Measurements from ENCODE around the gene NEUROG2. TPM values are rescaled to one million over a fixed set of nuclear protein-coding genes. Genes with fewer than 3 reads are reported as not detected.

The NEUROG2 gene
- total RNA-seq, 2 experiments from 2014 or later = 0.11 TPM; not detected in 1

- no peak for DNase-seq
- Mint-ChIP-seq H3K4me1 (no peaks in the 10 kb centered on the region), H3K4me3 (no peak overlapping the region), H3K27me3 (peaks cover 4% of the 10 kb centered on the region), H3K27ac (no peak overlapping the region), H3K36me3 (ENCODE audit: low read depth) (no peaks in the 10 kb centered on the region), H3K9me3 (ENCODE audit: low read depth) (no peaks in the 10 kb centered on the region)
- ChIA-PET CTCF (no interaction called here), POLR2A (no interaction called here)
- intact Hi-C loops (cut with DNase I, micrococcal nuclease) = no loop called here
- ATAC-seq = no peak
These were observed 43.7 kb downstream of the NEUROG2 start for GRCh38 chr4:112472318-112472717.

Other genes with a start within 250 kb of the NEUROG2 start
- 10 to 100 TPM; 41.7 to 54.3 TPM for gene TIFA, start 230.3 kb downstream of the NEUROG2 start, total RNA-seq
- 10 to 100 TPM; 23.2 to 24.3 TPM for gene ALPK1, start 218.8 kb downstream of the NEUROG2 start, total RNA-seq
- gene ZGRF1, start 120.7 kb upstream of the NEUROG2 start, total RNA-seq = 10 to 100 TPM; 38.4 to 45.0 TPM
- gene LARP7, start 121.0 kb upstream of the NEUROG2 start, total RNA-seq = 10 to 100 TPM; 46.5 to 47.1 TPM